Stimulated activated CD8-positive, alpha-beta memory T cell treated with anti-CD3 and anti-CD28 coated beads, Interleukin-4, amount 100 ng/mL, for 1 hour (primary cell): ENCODE data around the gene RAB30.

Experiments used
- DNase-seq, 2 donors: peaks; one replicate each; pipeline ENCODE4 v3.0.0-alpha.2; 2020; ENCODE audit warnings: low read depth in 2 of 2, low spot score in 1 of 2

RAB30 gene

GRCh38 chr11:83071567-83072349 lies at the start of gene RAB30:
TSS of gene RAB30 (minus strand) at chr11:83071897. CDS start at chr11:82997316, 74,581 bp downstream.
- peak; percentile 77 to 87 for DNase-seq

GRCh38 chr11:83120327-83120726 lies 48.6 kb upstream of the RAB30 start:
- no peak for DNase-seq

- DNase-seq: no peak
Observed at GRCh38 chr11:83119216-83119615, 47.5 kb upstream of the RAB30 start.

- DNase-seq: no peak
Observed at GRCh38 chr11:83118814-83119213, 47.1 kb upstream of the RAB30 start.

- no peak for DNase-seq
Observed at GRCh38 chr11:83116015-83116641, 44.4 kb upstream of the RAB30 start.

GRCh38 chr11:83115551-83115950 lies 43.9 kb upstream of the RAB30 start:
- no peak for DNase-seq

- DNase-seq: no peak
Observed at GRCh38 chr11:83115026-83115425, 43.3 kb upstream of the RAB30 start.

- DNase-seq: no peak
Observed at GRCh38 chr11:83112886-83113285, 41.2 kb upstream of the RAB30 start.

GRCh38 chr11:83105168-83105567 lies 33.5 kb upstream of the RAB30 start:
- DNase-seq: no peak

GRCh38 chr11:83102834-83103233 lies 31.1 kb upstream of the RAB30 start:
- no peak for DNase-seq

GRCh38 chr11:83097429-83098075 lies 25.9 kb upstream of the RAB30 start:
- DNase-seq: no peak

GRCh38 chr11:83093634-83094033 lies 21.9 kb upstream of the RAB30 start:
- DNase-seq: no peak

- no peak for DNase-seq
Observed at GRCh38 chr11:83092488-83093384, 21.0 kb upstream of the RAB30 start.

GRCh38 chr11:83088965-83089364 lies 17.3 kb upstream of the RAB30 start:
- DNase-seq: no peak

GRCh38 chr11:83087035-83087434 lies 15.3 kb upstream of the RAB30 start:
- no peak for DNase-seq

- no peak for DNase-seq
Observed at GRCh38 chr11:83079820-83080219, 8.1 kb upstream of the RAB30 start.

- DNase-seq: no peak
Observed at GRCh38 chr11:83078269-83078668, 6.6 kb upstream of the RAB30 start.

- no peak for DNase-seq
Observed at GRCh38 chr11:83073884-83074283, 2.2 kb upstream of the RAB30 start.

GRCh38 chr11:83073258-83073657 lies 1.6 kb upstream of the RAB30 start:
- DNase-seq: no peak

GRCh38 chr11:83072350-83073242 lies 899 bp upstream of the RAB30 start:
- DNase-seq: no peak
